Trophoblast cell (in vitro differentiated cells and primary cell): ENCODE measurements around the gene CLDN7.

Source experiments
- DNase-seq, 2 donors: peaks; one replicate each; pipeline ENCODE4 v3.0.0-alpha.2; 2016
- H2AFZ ChIP-seq: 2 replicates; pipeline ENCODE4 v1.6.1; 2013; ENCODE audit warnings: low read length, moderate library complexity, mild to moderate bottlenecking; ENCODE audit not compliant: insufficient read depth, poor library complexity
- H2AK5ac ChIP-seq: 2 replicates; pipeline ENCODE4 v1.6.1; 2013; ENCODE audit warnings: mild to moderate bottlenecking, low read length
- H2BK120ac ChIP-seq: 2 replicates; pipeline ENCODE4 v1.6.1; 2013; ENCODE audit warnings: low read length, mild to moderate bottlenecking, moderate library complexity; ENCODE audit not compliant: insufficient read depth, poor library complexity
- H2BK12ac ChIP-seq: 2 replicates; pipeline ENCODE4 v1.6.1; 2013; ENCODE audit warnings: mild to moderate bottlenecking, low read length, moderate library complexity
- H2BK5ac ChIP-seq: 2 replicates; pipeline ENCODE4 v1.6.1; 2013; ENCODE audit warnings: low read length, low read depth, moderate library complexity, mild to moderate bottlenecking; ENCODE audit not compliant: poor library complexity
- H3K14ac ChIP-seq: 2 replicates; pipeline ENCODE4 v1.6.1; 2013; ENCODE audit warnings: mild to moderate bottlenecking, low read length
- H3K18ac ChIP-seq: 2 replicates; pipeline ENCODE4 v1.6.1; 2013; ENCODE audit warnings: mild to moderate bottlenecking, low read length
- H3K23ac ChIP-seq: 2 replicates; pipeline ENCODE4 v1.6.1; 2013; ENCODE audit warnings: low read length
- H3K27ac ChIP-seq: 2 replicates; pipeline ENCODE4 v1.5.1; 2013; ENCODE audit warnings: low read depth, mild to moderate bottlenecking, inconsistent platforms, low read length, moderate library complexity
- H3K27me3 ChIP-seq: 2 replicates; pipeline ENCODE4 v1.6.1; 2013; ENCODE audit warnings: inconsistent platforms, mild to moderate bottlenecking, low read length, moderate library complexity; ENCODE audit not compliant: insufficient read depth
- H3K36me3 ChIP-seq, 2 experiments: 1 replicate in 1 of 2; 2 replicates in 1 of 2; pipeline ENCODE4 v1.6.1; 2013; ENCODE audit warnings: low read length in 2 of 2, mild to moderate bottlenecking in 2 of 2, moderate library complexity in 1 of 2; ENCODE audit not compliant: insufficient read depth in 2 of 2, control insufficient read depth in 1 of 2
- H3K4ac ChIP-seq: 2 replicates; pipeline ENCODE4 v1.6.1; 2013; ENCODE audit warnings: low read depth, mild to moderate bottlenecking, low read length, moderate library complexity
- H3K4me1 ChIP-seq, 2 experiments: 1 replicate in 1 of 2; 2 replicates in 1 of 2; pipeline ENCODE4 v1.6.1; 2013; ENCODE audit warnings: low read length in 2 of 2, mild to moderate bottlenecking in 2 of 2, moderate library complexity in 1 of 2; ENCODE audit not compliant: insufficient read depth in 2 of 2, control insufficient read depth in 1 of 2
- H3K4me2 ChIP-seq: 2 replicates; pipeline ENCODE4 v1.6.1; 2013; ENCODE audit warnings: inconsistent platforms, mild to moderate bottlenecking, low read length, moderate library complexity
- H3K4me3 ChIP-seq: 2 replicates; pipeline ENCODE4 v1.5.1; 2013; ENCODE audit warnings: mild to moderate bottlenecking, low read depth, low read length, inconsistent platforms
- H3K79me1 ChIP-seq: one replicate; pipeline ENCODE4 v1.6.1; 2013; ENCODE audit warnings: low read length
- H3K79me2 ChIP-seq: 2 replicates; pipeline ENCODE4 v1.6.1; 2013; ENCODE audit warnings: low read length, mild to moderate bottlenecking; ENCODE audit not compliant: control insufficient read depth, insufficient read depth, poor library complexity
- H3K9ac ChIP-seq: 2 replicates; pipeline ENCODE4 v1.6.1; 2013; ENCODE audit warnings: mild to moderate bottlenecking, low read length
- H3K9me3 ChIP-seq: 2 replicates; pipeline ENCODE4 v1.6.1; 2013; ENCODE audit warnings: low read depth, mild to moderate bottlenecking, control low read depth, inconsistent platforms, low read length; ENCODE audit not compliant: insufficient read depth
- H4K12ac ChIP-seq: 2 replicates; pipeline ENCODE4 v1.6.1; 2013; ENCODE audit warnings: low read depth, mild to moderate bottlenecking, low read length, moderate library complexity
- H4K8ac ChIP-seq: 2 replicates; pipeline ENCODE4 v1.6.1; 2013; ENCODE audit warnings: low read depth, mild to moderate bottlenecking, low read length, moderate library complexity
- H4K91ac ChIP-seq: one replicate; pipeline ENCODE4 v1.6.1; 2013; ENCODE audit warnings: low read depth, mild to moderate bottlenecking, low read length, moderate library complexity
- WGBS: extraction: QIAGEN DNeasy Blood & Tissue Kit; methylation state at CpG from one replicate; pipeline ENCODE4 v1.1.7; 2013; ENCODE audit warnings: missing lambda C conversion rate; ENCODE audit not compliant: insufficient read length, insufficient coverage; ENCODE audit errors: extremely low coverage; 5-methylcytosine and 5-hydroxymethylcytosine counted together

Gene CLDN7

DNA sequence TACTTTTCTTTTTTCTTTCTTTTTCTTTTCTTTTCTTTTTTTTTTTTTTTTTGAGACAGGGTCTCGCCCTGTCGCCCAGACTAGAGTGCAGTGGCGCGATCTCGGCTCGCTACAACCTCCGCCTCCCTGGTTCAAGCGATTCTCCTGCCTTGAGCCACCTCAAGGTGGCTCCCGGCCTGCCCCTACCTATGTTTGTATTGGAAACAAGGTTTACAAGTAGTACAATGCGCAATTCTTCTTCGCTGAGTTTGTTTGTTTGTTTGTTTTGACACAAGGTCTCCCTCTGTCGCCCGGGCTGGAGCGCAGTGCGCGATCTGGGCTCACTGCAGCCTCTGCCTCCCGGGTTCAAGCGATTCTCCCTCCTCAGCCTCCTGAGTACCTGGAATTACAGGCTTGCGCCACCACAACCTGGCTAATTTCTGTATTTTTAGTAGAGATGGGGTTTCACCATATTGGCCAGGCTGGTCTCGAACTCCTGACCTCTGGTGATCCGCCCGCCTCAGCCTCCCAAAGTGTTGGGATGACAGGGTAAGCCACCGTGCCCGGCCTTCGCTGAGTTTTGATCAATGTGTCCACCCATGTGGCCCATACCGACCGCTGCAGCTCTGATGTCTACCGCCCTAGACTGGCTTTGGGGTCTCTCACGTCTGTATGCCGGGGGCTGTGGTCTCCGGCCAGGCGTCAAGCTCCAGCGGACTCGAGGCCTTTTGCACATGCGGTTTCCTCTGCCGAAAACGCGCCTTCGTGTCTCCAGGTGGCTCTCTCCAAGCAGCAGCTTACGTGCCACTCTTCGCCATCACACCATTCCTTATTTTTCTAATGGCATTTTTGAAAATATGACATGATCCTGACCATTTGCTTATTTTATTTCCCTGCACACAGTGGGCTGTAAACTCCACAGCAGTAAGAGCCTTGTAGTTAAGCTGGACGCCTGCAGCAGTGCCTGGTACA, 33.2 kb upstream of the CLDN7 start:
- no peak overlapping the region for H3K4ac ChIP-seq
- H3K79me1 ChIP-seq = no peaks in the 10 kb centered on the region
- no peak overlapping the region for H3K27ac ChIP-seq
- H3K18ac ChIP-seq = no peak overlapping the region
- H3K4me3 ChIP-seq = no peak overlapping the region
- H3K4me2 ChIP-seq = peak overlapping the region; percentile 45
- no peak overlapping the region for H3K23ac ChIP-seq
- no peak overlapping the region for H4K8ac ChIP-seq
- H3K9me3 ChIP-seq = peaks cover 5% of the 10 kb centered on the region
- H2BK12ac ChIP-seq = no peak overlapping the region
- H3K14ac ChIP-seq = no peak overlapping the region
- no peak overlapping the region for H4K12ac ChIP-seq
- no peaks in the 10 kb centered on the region for H3K79me2 ChIP-seq
- H3K9ac ChIP-seq = no peak overlapping the region
- H2AFZ ChIP-seq = no peak overlapping the region
- no peak overlapping the region for H2AK5ac ChIP-seq
- no peaks in the 10 kb centered on the region for H3K36me3 ChIP-seq
- no peak overlapping the region for H2BK120ac ChIP-seq
- WGBS = no CpG with 5 or more reads among the region's 42 CpGs
- peaks cover 21% of the 10 kb centered on the region for H3K27me3 ChIP-seq
- H3K4me1 ChIP-seq = peaks cover 4 to 8% of the 10 kb centered on the region in 2 experiments
- DNase-seq = peak; percentile 33 to 62
- no peak overlapping the region for H4K91ac ChIP-seq
- H2BK5ac ChIP-seq = no peak overlapping the region

- H4K12ac ChIP-seq = no peak within 1 kb of the TSS
- no peak within 1 kb of the TSS for H4K91ac ChIP-seq
- no peak within 1 kb of the TSS for H3K9ac ChIP-seq
- peak within 1 kb of the TSS; percentile 46 for H3K4me2 ChIP-seq
- H3K14ac ChIP-seq = no peak within 1 kb of the TSS
- peak within 1 kb of the TSS; percentile 48 for H4K8ac ChIP-seq
- no peak within 1 kb of the TSS for H3K4me3 ChIP-seq
- no peaks in the 10 kb centered on the region for H3K79me2 ChIP-seq
- peaks cover 4 to 8% of the 10 kb centered on the region in 2 experiments for H3K4me1 ChIP-seq
- H3K36me3 ChIP-seq = no peaks in the 10 kb centered on the region
- WGBS = no CpG with 5 or more reads among the region's 57 CpGs
- no peak within 1 kb of the TSS for H3K4ac ChIP-seq
- peaks cover 5% of the 10 kb centered on the region for H3K9me3 ChIP-seq
- no peak within 1 kb of the TSS for H3K18ac ChIP-seq
- H2BK12ac ChIP-seq = no peak within 1 kb of the TSS
- H3K79me1 ChIP-seq = no peaks in the 10 kb centered on the region
- DNase-seq = peak; percentile 59 to 66
- no peak within 1 kb of the TSS for H3K23ac ChIP-seq
- no peak within 1 kb of the TSS for H3K27ac ChIP-seq
- no peak within 1 kb of the TSS for H2BK120ac ChIP-seq
- peak within 1 kb of the TSS; percentile 20 for H2AFZ ChIP-seq
- H3K27me3 ChIP-seq = peaks cover 21% of the 10 kb centered on the region
- no peak within 1 kb of the TSS for H2AK5ac ChIP-seq
- H2BK5ac ChIP-seq = no peak within 1 kb of the TSS
Measured at GRCh38 chr17:7294614-7295153, 32.4 kb upstream of the CLDN7 start, which contains the start of gene YBX2. TSS of gene YBX2 (minus strand) at chr17:7294639. CDS start at chr17:7294500, 139 bp downstream.

- Histone ChIP-seq H4K91ac (no peak overlapping the region), H3K4ac (no peak overlapping the region), H3K79me1 (no peaks in the 10 kb centered on the region), H4K12ac (no peak overlapping the region), H3K9me3 (peaks cover 5% of the 10 kb centered on the region), H3K9ac (no peak overlapping the region), H3K23ac (no peak overlapping the region), H2BK5ac (no peak overlapping the region), H3K14ac (no peak overlapping the region), H3K27me3 (peaks cover 21% of the 10 kb centered on the region), H2AFZ (no peak overlapping the region), H2BK120ac (no peak overlapping the region), H3K79me2 (no peaks in the 10 kb centered on the region), H3K4me3 (no peak overlapping the region), H3K36me3 (no peaks in the 10 kb centered on the region), H3K4me2 (peak overlapping the region; percentile 38), H3K4me1 (peaks cover 4 to 8% of the 10 kb centered on the region in 2 experiments), H4K8ac (no peak overlapping the region), H2AK5ac (no peak overlapping the region), H3K18ac (no peak overlapping the region), H3K27ac (no peak overlapping the region), H2BK12ac (no peak overlapping the region)
- DNase-seq = peak; percentile 27 to 54
- no CpG with 5 or more reads among the region's 75 CpGs for WGBS
Measured at GRCh38 chr17:7293816-7294613, 31.7 kb upstream of the CLDN7 start.

DNA sequence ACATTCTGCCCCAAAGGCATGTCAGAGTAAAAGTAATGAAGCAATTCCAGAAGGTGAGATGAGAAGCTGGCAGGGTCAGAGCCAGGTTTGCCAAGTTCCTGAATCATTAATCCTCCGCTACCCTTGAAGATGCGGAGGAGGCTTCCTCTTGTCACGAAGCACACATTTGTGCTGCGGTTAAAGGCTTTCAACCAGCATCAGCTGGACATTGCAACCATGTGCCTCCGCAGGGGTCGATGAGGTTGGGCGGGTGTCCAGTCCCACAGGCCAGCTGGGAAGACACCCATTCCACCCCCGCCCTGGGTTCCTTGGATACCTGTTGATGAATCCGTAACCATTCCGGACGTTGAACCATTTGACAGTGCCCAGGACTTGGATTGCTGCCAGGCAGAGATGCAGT, 30.9 kb upstream of the CLDN7 start:
- no peak overlapping the region for H4K91ac ChIP-seq
- no peaks in the 10 kb centered on the region for H3K79me1 ChIP-seq
- no peak overlapping the region for H2AFZ ChIP-seq
- no peaks in the 10 kb centered on the region for H3K36me3 ChIP-seq
- H3K23ac ChIP-seq = no peak overlapping the region
- no peak overlapping the region for H2BK12ac ChIP-seq
- no peak overlapping the region for H3K27ac ChIP-seq
- no peak overlapping the region for H3K4ac ChIP-seq
- H3K79me2 ChIP-seq = no peaks in the 10 kb centered on the region
- H4K8ac ChIP-seq = no peak overlapping the region
- H2AK5ac ChIP-seq = no peak overlapping the region
- no peak overlapping the region for H3K18ac ChIP-seq
- no CpG with 5 or more reads among the region's 11 CpGs for WGBS
- no peak overlapping the region for H3K4me2 ChIP-seq
- no peak overlapping the region for H3K9ac ChIP-seq
- H3K27me3 ChIP-seq = peaks cover 23% of the 10 kb centered on the region
- DNase-seq = no peak
- peaks cover 4 to 8% of the 10 kb centered on the region in 2 experiments for H3K4me1 ChIP-seq
- H3K4me3 ChIP-seq = no peak overlapping the region
- H3K14ac ChIP-seq = no peak overlapping the region
- peaks cover 5% of the 10 kb centered on the region for H3K9me3 ChIP-seq
- H4K12ac ChIP-seq = no peak overlapping the region
- no peak overlapping the region for H2BK120ac ChIP-seq
- H2BK5ac ChIP-seq = no peak overlapping the region
